Gastrocnemius medialis (tissue), 4 donors: ENCODE data around the gene TFEB. TPM values are rescaled to one million over a fixed set of nuclear protein-coding genes. Genes with fewer than 3 reads are reported as not detected.

Experiments
- ATAC-seq, 2 donors: fragments of 150-250 bp; one replicate each; pipeline ENCODE4 v1.9.1; 2016
- DNase-seq, 2 donors: peaks; one replicate each; pipeline ENCODE4 v3.0.0-alpha.2; 2019
- H3K27ac ChIP-seq, 4 donors: fragments of 200-600 bp; sonication (generic); 1 replicate in 1 of 4; 2 replicates in 3 of 4; pipeline ENCODE4 v1.5.1; 2016 to 2018; ENCODE audit warnings: mild to moderate bottlenecking in 2 of 4, moderate library complexity in 1 of 4
- H3K27me3 ChIP-seq, 3 donors: fragments of 200-600 bp; sonication (generic) in 2 of 3; 1 replicate in 1 of 3; 2 replicates in 2 of 3; pipeline versions ENCODE4 v1.5.1 to v1.6.0; 2016 to 2019; ENCODE audit warnings: mild to moderate bottlenecking in 1 of 3, moderate library complexity in 1 of 3
- H3K36me3 ChIP-seq, 2 donors: fragments of 200-600 bp; sonication (generic) in 1 of 2; one replicate each; pipeline ENCODE4 v1.5.1; 2017 to 2018
- H3K4me1 ChIP-seq, 2 donors: fragments of 200-600 bp; sonication (generic) in 1 of 2; one replicate each; pipeline ENCODE4 v1.5.1; 2016 to 2017; ENCODE audit warnings: mild to moderate bottlenecking in 2 of 2
- H3K4me3 ChIP-seq, 4 donors: fragments of 200-600 bp; sonication (generic) in 3 of 4; 1 replicate in 1 of 4; 2 replicates in 3 of 4; pipeline ENCODE4 v1.5.1; 2016 to 2019; ENCODE audit warnings: mild to moderate bottlenecking in 2 of 4
- H3K9me3 ChIP-seq, 3 donors: fragments of 200-600 bp; sonication (generic) in 2 of 3; 1 replicate in 1 of 3; 2 replicates in 2 of 3; pipeline ENCODE4 v1.5.1; 2016 to 2019
- POLR2A ChIP-seq, 2 donors: fragments of 450-650 bp; IDR thresholded peaks; one replicate each; pipeline ENCODE4 v1.6.1; 2017; ENCODE audit warnings: antibody characterized with exemption in 2 of 2, mild to moderate bottlenecking in 2 of 2, moderate library complexity in 2 of 2
- in situ Hi-C, 4 donors: fragments of 200-750 bp; cut with MboI; loops; one replicate each; pipeline versions ENCODE4 v1.15.0 to v1.8.0; 2017; ENCODE audit warnings: low sequenced_read_pairs in 4 of 4
- intact Hi-C: fragments of 100-400 bp; cut with DNase I; formaldehyde crosslinking; loops from one replicate; pipeline ENCODE4 v1.15.1; 2023; ENCODE audit warnings: low total_unique reads
- total RNA-seq, 4 donors: library from RNA; depleted of rRNA; stranded (reverse); fragments of >200 nt; gene quantifications; one replicate each; pipeline versions ENCODE4 v1.1.0 to v1.2.3, GENCODE V29; 2016
- TF ChIP-seq, protein P1 (sequence below), 5 experiments: fragments of 450-650 bp in 3 of 5; fragments of 200-600 bp in 2 of 5; sonication (generic) in 2 of 5; IDR thresholded peaks in 4 of 5; conservative IDR thresholded peaks in 1 of 5; 1 replicate in 4 of 5; 2 replicates in 1 of 5; pipeline ENCODE4 v1.5.1; 2016 to 2019; ENCODE audit warnings: antibody characterized with exemption in 5 of 5, mild to moderate bottlenecking in 3 of 5, moderate library complexity in 3 of 5

The TFEB gene
- total RNA-seq, 4 donors from 2014 or later, result 82.8 to 121 (median 93.3) TPM

DNA sequence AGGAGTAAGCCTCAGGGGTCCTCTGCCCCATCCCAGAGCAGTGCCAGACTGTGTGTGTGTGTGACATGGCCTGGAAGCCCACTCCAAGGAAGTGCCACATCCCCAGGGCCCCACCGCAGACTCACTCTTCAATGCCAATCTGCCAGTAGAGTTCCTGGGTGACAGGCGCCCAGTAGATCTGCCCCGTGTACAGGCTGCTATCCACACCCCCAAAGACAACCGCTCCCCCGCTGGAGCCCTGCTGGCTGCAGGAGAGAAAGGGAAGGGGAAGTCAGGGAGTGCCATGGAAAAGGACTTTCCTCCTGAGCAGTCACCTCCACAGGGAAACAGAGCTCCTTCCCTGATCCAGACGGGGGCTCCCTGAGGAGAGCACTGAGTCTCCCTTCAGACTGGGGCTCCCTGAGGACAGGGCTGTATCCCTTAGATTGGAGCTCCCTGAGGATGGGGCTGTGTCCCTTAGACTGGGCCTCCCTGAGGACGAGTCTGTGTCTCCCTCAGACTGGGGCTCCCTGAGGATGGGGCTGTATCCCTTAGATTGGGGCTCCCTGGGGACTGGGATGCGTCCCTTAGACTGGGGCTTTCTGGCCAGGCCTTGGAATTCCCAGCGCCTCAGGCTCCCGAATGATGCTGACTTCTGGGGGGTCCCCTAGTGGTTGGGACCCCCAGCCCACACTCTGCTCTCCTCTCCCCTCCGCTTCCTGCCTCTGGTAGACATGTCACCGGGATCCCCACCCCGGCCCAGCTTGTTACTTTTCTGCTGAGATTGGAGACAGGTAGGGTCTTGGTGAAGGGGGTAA is 5.2 kb upstream of the TFEB start:
- H3K36me3 ChIP-seq, result no peaks in the 10 kb centered on the region
- intact Hi-C loops, result no loop called here

DNA sequence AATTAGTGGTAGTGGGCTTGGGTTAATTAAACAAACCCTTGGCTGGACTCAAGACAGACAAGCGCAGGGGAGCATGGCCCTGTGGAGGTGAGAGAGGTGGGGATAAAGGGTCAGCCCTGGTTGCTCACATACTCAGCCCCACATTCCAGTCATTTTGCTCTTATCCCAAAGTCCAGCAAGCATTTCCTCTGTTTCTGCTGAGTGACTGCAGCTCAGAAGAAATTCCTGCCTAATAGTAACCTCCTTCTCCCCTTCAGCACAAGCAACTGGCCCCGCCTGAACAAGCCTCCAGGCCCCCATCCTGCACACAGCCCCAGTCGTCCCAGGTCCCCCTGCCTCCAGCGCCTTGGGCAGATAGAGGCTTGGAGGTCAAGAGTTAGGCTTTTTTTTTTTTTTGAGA is 3.6 kb upstream of the TFEB start:
- no peaks in the 10 kb centered on the region for H3K9me3 ChIP-seq
- no peak overlapping the region for H3K27ac ChIP-seq
- intact Hi-C loops (loop anchor here (10.0 kb wide), 3 partner anchors 1046 to 1436 kb away; partner anchors contain the start of genes BICRAL, KLHDC3, MEA1 and SRF), in situ Hi-C loops (loop anchor here in 1 of 4 donors (5.0 kb wide), 1 partner anchor 37 kb away; no protein-coding TSS in a partner anchor)
- peaks cover 4% of the 10 kb centered on the region in 2 donors for H3K4me1 ChIP-seq
- no peak overlapping the region for H3K4me3 ChIP-seq
- H3K36me3 ChIP-seq, result no peaks in the 10 kb centered on the region
- no peak for TF ChIP-seq POLR2A (IDR thresholded peaks at IDR 0.05)
- TF ChIP-seq, protein P1, sequence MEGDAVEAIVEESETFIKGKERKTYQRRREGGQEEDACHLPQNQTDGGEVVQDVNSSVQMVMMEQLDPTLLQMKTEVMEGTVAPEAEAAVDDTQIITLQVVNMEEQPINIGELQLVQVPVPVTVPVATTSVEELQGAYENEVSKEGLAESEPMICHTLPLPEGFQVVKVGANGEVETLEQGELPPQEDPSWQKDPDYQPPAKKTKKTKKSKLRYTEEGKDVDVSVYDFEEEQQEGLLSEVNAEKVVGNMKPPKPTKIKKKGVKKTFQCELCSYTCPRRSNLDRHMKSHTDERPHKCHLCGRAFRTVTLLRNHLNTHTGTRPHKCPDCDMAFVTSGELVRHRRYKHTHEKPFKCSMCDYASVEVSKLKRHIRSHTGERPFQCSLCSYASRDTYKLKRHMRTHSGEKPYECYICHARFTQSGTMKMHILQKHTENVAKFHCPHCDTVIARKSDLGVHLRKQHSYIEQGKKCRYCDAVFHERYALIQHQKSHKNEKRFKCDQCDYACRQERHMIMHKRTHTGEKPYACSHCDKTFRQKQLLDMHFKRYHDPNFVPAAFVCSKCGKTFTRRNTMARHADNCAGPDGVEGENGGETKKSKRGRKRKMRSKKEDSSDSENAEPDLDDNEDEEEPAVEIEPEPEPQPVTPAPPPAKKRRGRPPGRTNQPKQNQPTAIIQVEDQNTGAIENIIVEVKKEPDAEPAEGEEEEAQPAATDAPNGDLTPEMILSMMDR (IDR thresholded peaks at IDR 0.05 in 4 of 5, conservative IDR thresholded peaks at IDR 0.05 in 1 of 5), result no peak
- ATAC-seq (no peak), DNase-seq (no peak)
- no peaks in the 10 kb centered on the region for H3K27me3 ChIP-seq

More for the DNA sequence above, 5.2 kb upstream of the TFEB start:
- TF ChIP-seq, protein P1 (IDR thresholded peaks at IDR 0.05 in 4 of 5, conservative IDR thresholded peaks at IDR 0.05 in 1 of 5), result no peak
- no peak for TF ChIP-seq POLR2A (IDR thresholded peaks at IDR 0.05)
- no peak overlapping the region for H3K4me3 ChIP-seq
- ATAC-seq (no peak), DNase-seq (no peak)
- no peak overlapping the region for H3K27ac ChIP-seq
- no peaks in the 10 kb centered on the region for H3K9me3 ChIP-seq
- in situ Hi-C loops, result no loop called here
- H3K27me3 ChIP-seq, result no peaks in the 10 kb centered on the region
- peaks cover 4% of the 10 kb centered on the region in 2 donors for H3K4me1 ChIP-seq

GRCh38 chr6:41737591-41738130 is 2.3 kb upstream of the TFEB start:
- no peaks in the 10 kb centered on the region for H3K36me3 ChIP-seq
- no peaks in the 10 kb centered on the region for H3K9me3 ChIP-seq
- TF ChIP-seq, protein P1 (IDR thresholded peaks at IDR 0.05 in 4 of 5, conservative IDR thresholded peaks at IDR 0.05 in 1 of 5), result no peak
- no peak for TF ChIP-seq POLR2A (IDR thresholded peaks at IDR 0.05)
- no peaks in the 10 kb centered on the region for H3K27me3 ChIP-seq
- ATAC-seq, result no peak
- in situ Hi-C loops, result loop anchor here in 1 of 4 donors (5.0 kb wide), 1 partner anchor 35 kb away; no protein-coding TSS in a partner anchor
- intact Hi-C loops, result loop anchor here (10.0 kb wide), 3 partner anchors 1047 to 1437 kb away; partner anchors contain the start of genes BICRAL, KLHDC3, MEA1 and SRF
- H3K4me1 ChIP-seq, result peaks cover 4 to 9% of the 10 kb centered on the region in 2 donors
- H3K27ac ChIP-seq, result no peak overlapping the region
- no peak for DNase-seq
- no peak overlapping the region for H3K4me3 ChIP-seq

GRCh38 chr6:41736800-41737555 is 1.6 kb upstream of the TFEB start:
- DNase-seq (no peak), ATAC-seq (no peak)
- Histone ChIP-seq H3K27ac (no peak overlapping the region), H3K4me3 (no peak overlapping the region), H3K9me3 (no peaks in the 10 kb centered on the region), H3K27me3 (no peaks in the 10 kb centered on the region), H3K4me1 (peaks cover 4 to 9% of the 10 kb centered on the region in 2 donors), H3K36me3 (no peaks in the 10 kb centered on the region)
- intact Hi-C loops (loop anchor here (10.0 kb wide), 3 partner anchors 1048 to 1438 kb away; partner anchors contain the start of genes BICRAL, KLHDC3, MEA1 and SRF), in situ Hi-C loops (loop anchor here in 1 of 4 donors (5.0 kb wide), 1 partner anchor 35 kb away; no protein-coding TSS in a partner anchor)
- no peak for TF ChIP-seq POLR2A (IDR thresholded peaks at IDR 0.05)
